ENCODE data around the gene TEX19. TPM values are rescaled to one million over a fixed set of nuclear protein-coding genes. Genes with fewer than 3 reads are reported as not detected.

Gene TEX19
- total and polyA plus RNA-seq, 9 of the 15 experiments (the other 6 are each of a cell fraction or from before 2014, with no cell fraction given), result 0.10 to 4.9 (median 1.9) TPM

- TF ChIP-seq CEBPZ (IDR thresholded peaks at IDR 0.05; ENCODE audit: borderline replicate concordance, low read depth, low read length), result peak; percentile 91
- no peak for TF ChIP-seq DEAF1 (CRISPR knock-in tag; IDR thresholded peaks at IDR 0.05)
- no peak for TF ChIP-seq SMARCB1 (IDR thresholded peaks at IDR 0.05; ENCODE audit: insufficient read length, low read depth)
- TF ChIP-seq BRF1 (IDR thresholded peaks at IDR 0.05; ENCODE audit: borderline replicate concordance, extremely low read depth, insufficient read length), result no peak
- TF ChIP-seq ZBTB5 (IDR thresholded peaks at IDR 0.05), result peak; percentile 90
- TF ChIP-seq FOXK1 (CRISPR knock-in tag; IDR thresholded peaks at IDR 0.05; ENCODE audit: borderline replicate concordance), result 0 out of 2 replicates have a peak, but pooled peaks have one; percentile 46
- no peak for TF ChIP-seq KDM1A (IDR thresholded peaks at IDR 0.05)
- TF ChIP-seq CHD2 (IDR thresholded peaks at IDR 0.05; ENCODE audit: low read depth, low read length), result peak; percentile 88
- TF ChIP-seq CBX1 (IDR thresholded peaks at IDR 0.05; ENCODE audit: low read depth), result peak; percentile 8; the same call in 1 of the 2 replicates
- TF ChIP-seq SIX5 (IDR thresholded peaks at IDR 0.05; ENCODE audit: borderline replicate concordance in 1 of 2, insufficient read depth in 1 of 2, low read depth in 1 of 2, low read length in 2 of 2), result no peak
- TF ChIP-seq ZNF398 (CRISPR knock-in tag; IDR thresholded peaks at IDR 0.05), result no peak
- TF ChIP-seq NFYB (IDR thresholded peaks at IDR 0.05; ENCODE audit: extremely low read depth, insufficient read length), result peak; percentile 99
- TF ChIP-seq ZNF408 (CRISPR knock-in tag; IDR thresholded peaks at IDR 0.05; ENCODE audit: low read depth), result no peak
- no peak for TF ChIP-seq ZNF449 (CRISPR knock-in tag; IDR thresholded peaks at IDR 0.05)
- no peak for TF ChIP-seq ZNF184 (CRISPR knock-in tag; IDR thresholded peaks at IDR 0.05)
- no peak for TF ChIP-seq NELFE (IDR thresholded peaks at IDR 0.05; ENCODE audit: insufficient read depth, insufficient read length)
These were observed 8.9 kb downstream of the TEX19 start (continued) for GRCh38 chr17:82367724-82368524.
